Lower leg skin (tissue), 3 donors: Measurements from ENCODE around the gene SLC17A2.

Source experiments
- POLR2A ChIP-seq, 2 donors: fragments of 450-650 bp; IDR thresholded peaks; one replicate each; pipeline ENCODE4 v1.6.1; 2016 to 2017; ENCODE audit warnings: antibody characterized with exemption in 2 of 2, mild to moderate bottlenecking in 1 of 2, moderate library complexity in 1 of 2
- TF ChIP-seq, protein P1 (sequence below), 3 donors: fragments of 450-650 bp; IDR thresholded peaks; one replicate each; pipeline ENCODE4 v1.5.1; 2016; ENCODE audit warnings: antibody characterized with exemption in 3 of 3, mild to moderate bottlenecking in 3 of 3, moderate library complexity in 2 of 3

DNA sequence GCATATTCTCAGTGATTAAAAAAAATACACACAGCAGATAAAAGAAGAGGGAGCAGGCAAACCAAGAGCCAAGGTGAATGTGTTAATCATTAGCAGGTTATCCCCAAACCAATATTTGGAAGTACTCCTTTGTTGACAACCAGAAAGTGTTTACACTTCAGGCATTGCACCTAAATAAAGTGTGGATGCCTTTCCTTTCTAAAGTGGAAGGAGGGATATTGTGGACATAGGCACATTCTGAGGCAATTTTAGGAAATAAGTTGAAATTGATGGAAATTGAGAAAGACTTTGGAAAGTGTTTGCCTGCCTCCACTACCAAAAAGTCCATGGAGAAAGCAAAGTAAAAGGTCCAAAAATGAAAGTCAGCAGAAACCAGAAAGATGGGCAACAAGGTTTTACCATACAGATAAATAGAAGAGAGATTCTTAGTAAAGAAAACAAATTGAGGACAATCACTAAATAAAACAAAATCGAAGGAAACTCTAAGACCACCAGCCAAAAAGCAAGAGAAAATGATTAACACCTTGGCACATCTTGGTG lies 22.9 kb downstream of the SLC17A2 start:
- TF ChIP-seq, protein P1, sequence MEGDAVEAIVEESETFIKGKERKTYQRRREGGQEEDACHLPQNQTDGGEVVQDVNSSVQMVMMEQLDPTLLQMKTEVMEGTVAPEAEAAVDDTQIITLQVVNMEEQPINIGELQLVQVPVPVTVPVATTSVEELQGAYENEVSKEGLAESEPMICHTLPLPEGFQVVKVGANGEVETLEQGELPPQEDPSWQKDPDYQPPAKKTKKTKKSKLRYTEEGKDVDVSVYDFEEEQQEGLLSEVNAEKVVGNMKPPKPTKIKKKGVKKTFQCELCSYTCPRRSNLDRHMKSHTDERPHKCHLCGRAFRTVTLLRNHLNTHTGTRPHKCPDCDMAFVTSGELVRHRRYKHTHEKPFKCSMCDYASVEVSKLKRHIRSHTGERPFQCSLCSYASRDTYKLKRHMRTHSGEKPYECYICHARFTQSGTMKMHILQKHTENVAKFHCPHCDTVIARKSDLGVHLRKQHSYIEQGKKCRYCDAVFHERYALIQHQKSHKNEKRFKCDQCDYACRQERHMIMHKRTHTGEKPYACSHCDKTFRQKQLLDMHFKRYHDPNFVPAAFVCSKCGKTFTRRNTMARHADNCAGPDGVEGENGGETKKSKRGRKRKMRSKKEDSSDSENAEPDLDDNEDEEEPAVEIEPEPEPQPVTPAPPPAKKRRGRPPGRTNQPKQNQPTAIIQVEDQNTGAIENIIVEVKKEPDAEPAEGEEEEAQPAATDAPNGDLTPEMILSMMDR (IDR thresholded peaks at IDR 0.05): no peak
- no peak for TF ChIP-seq POLR2A (IDR thresholded peaks at IDR 0.05)
